B cell (primary cell): ENCODE data around the gene UBR4. TPM values are rescaled to one million over a fixed set of nuclear protein-coding genes. Genes with fewer than 3 reads are reported as not detected.

Experiments
- ATAC-seq: fragments of 200-7000 bp; cut with Tn5 transposase; one replicate; pipeline ENCODE4 v1.10.0; 2021; ENCODE audit warnings: low read depth, mild to moderate bottlenecking, moderate number of reproducible peaks, moderate library complexity
- CTCF ChIA-PET: fragments of 350-600 bp; sonication (Branson Sonifier 250); formaldehyde crosslinking; loops from one replicate; lab custom pipeline; 2021; ENCODE audit warnings: antibody characterized with exemption, inconsistent platforms; lab: Charles Lee
- POLR2A ChIA-PET: fragments of 350-600 bp; sonication (Branson Sonifier 250); formaldehyde crosslinking; loops from one replicate; lab custom pipeline; 2021; ENCODE audit warnings: antibody characterized with exemption; lab: Charles Lee
- DNase-seq: peaks from one replicate; pipeline ENCODE4 v3.0.0; 2013
- H2AFZ ChIP-seq: 2 replicates; pipeline ENCODE4 v1.6.1; 2012; ENCODE audit warnings: mild to moderate bottlenecking, low read depth, low read length; ENCODE audit not compliant: insufficient read depth, poor library complexity, severe bottlenecking
- H3K27ac ChIP-seq, 2 donors: 1 replicate in 1 of 2; 2 replicates in 1 of 2; pipeline ENCODE4 v1.5.1; 2012 to 2013; ENCODE audit warnings: low read length in 2 of 2, mild to moderate bottlenecking in 2 of 2, moderate library complexity in 1 of 2
- H3K27me3 ChIP-seq, 4 experiments: fragments of 200-600 bp in 1 of 4; sonication (generic) in 1 of 4; replicated peaks in 1 of 4; 1 replicate in 2 of 4; 2 replicates in 2 of 4; pipeline versions ENCODE4 v1.6.1 to v1.7.0; 2013 to 2016; ENCODE audit warnings: low read length in 3 of 4, mild to moderate bottlenecking in 2 of 4, mixed read lengths in 1 of 4, moderate library complexity in 1 of 4; ENCODE audit not compliant: insufficient read depth in 4 of 4, control insufficient read depth in 3 of 4; ENCODE audit errors: control extremely low read depth in 1 of 4
- H3K36me3 ChIP-seq, 2 experiments: replicated peaks in 1 of 2; 1 replicate in 1 of 2; 2 replicates in 1 of 2; pipeline versions ENCODE4 v1.6.1 to v1.7.1; 2013; ENCODE audit warnings: low read length in 1 of 2; ENCODE audit not compliant: insufficient read depth in 2 of 2, control insufficient read depth in 1 of 2; ENCODE audit errors: control extremely low read depth in 1 of 2, extremely low read depth in 1 of 2
- H3K4me1 ChIP-seq, 2 donors: fragments of 200-600 bp in 1 of 2; sonication (generic) in 1 of 2; 1 replicate in 1 of 2; 2 replicates in 1 of 2; pipeline versions ENCODE4 v1.5.1 to v1.6.1; 2013 to 2017; ENCODE audit warnings: low read length in 2 of 2; ENCODE audit not compliant: control insufficient read depth in 2 of 2, insufficient read depth in 2 of 2
- H3K4me2 ChIP-seq: replicated peaks from 2 replicates; pipeline ENCODE3; 2012; ENCODE audit warnings: mild to moderate bottlenecking, low read depth, low read length; ENCODE audit not compliant: poor library complexity, severe bottlenecking
- H3K4me3 ChIP-seq, 5 experiments: fragments of 200-600 bp in 1 of 5; sonication (generic) in 1 of 5; 1 replicate in 3 of 5; 2 replicates in 2 of 5; pipeline versions ENCODE4 v1.5.1 to v1.7.0; 2011 to 2016; ENCODE audit warnings: low read length in 4 of 5, mild to moderate bottlenecking in 4 of 5, low read depth in 2 of 5, control low read depth in 1 of 5, moderate library complexity in 1 of 5; ENCODE audit not compliant: insufficient read depth in 1 of 5; ENCODE audit errors: control extremely low read depth in 1 of 5, extremely low read depth in 1 of 5
- H3K79me2 ChIP-seq: fragments of 200-600 bp; sonication (generic); one replicate; pipeline ENCODE4 v1.6.0; 2016; ENCODE audit warnings: low read length; ENCODE audit not compliant: control insufficient read depth, insufficient read depth
- H3K9ac ChIP-seq: fragments of 200-600 bp; sonication (generic); 2 replicates; pipeline ENCODE4 v1.6.1; 2017; ENCODE audit warnings: mild to moderate bottlenecking, low read length, moderate library complexity
- H3K9me3 ChIP-seq, 3 donors: one replicate each; pipeline versions ENCODE4 v1.6.1 to v1.7.1; 2013; ENCODE audit warnings: low read length in 2 of 3; ENCODE audit not compliant: control insufficient read depth in 2 of 3, insufficient read depth in 1 of 3; ENCODE audit errors: control extremely low read depth in 1 of 3
- H4K20me1 ChIP-seq: 2 replicates; pipeline ENCODE4 v1.6.0; 2012; ENCODE audit warnings: mild to moderate bottlenecking, low read length; ENCODE audit not compliant: insufficient read depth, control insufficient read depth, poor library complexity, severe bottlenecking
- H3K27ac Mint-ChIP-seq: one replicate; pipeline ENCODE4 v1.8.0; 2021; ENCODE audit warnings: mixed read lengths
- H3K27me3 Mint-ChIP-seq: one replicate; pipeline ENCODE4 v1.8.0; 2021; ENCODE audit warnings: mixed read lengths
- H3K4me1 Mint-ChIP-seq: one replicate; pipeline ENCODE4 v1.8.0; 2021; ENCODE audit warnings: mixed read lengths
- H3K4me3 Mint-ChIP-seq: one replicate; pipeline ENCODE4 v1.8.0; 2021; ENCODE audit warnings: mixed read lengths
- H3K9me3 Mint-ChIP-seq: one replicate; pipeline ENCODE4 v1.8.0; 2022; ENCODE audit warnings: mixed read lengths; ENCODE audit not compliant: insufficient read depth
- EZH2 ChIP-seq: IDR thresholded peaks from 2 replicates; pipeline ENCODE4 v1.6.1; 2012; ENCODE audit warnings: borderline replicate concordance, low read depth, mild to moderate bottlenecking, moderate library complexity, low read length; ENCODE audit not compliant: insufficient read depth, poor library complexity, severe bottlenecking
- WGBS: methylation state at CpG from one replicate; pipeline ENCODE4 v1.1.5; 2013; ENCODE audit warnings: missing lambda C conversion rate; ENCODE audit not compliant: insufficient coverage; 5-methylcytosine and 5-hydroxymethylcytosine counted together
- intact Hi-C: fragments of 100-400 bp; cut with micrococcal nuclease; formaldehyde crosslinking; loops from one replicate; pipeline ENCODE4 v1.10.0; 2022
- polyA plus RNA-seq: library from polyadenylated mRNA; depleted of rRNA; stranded (reverse); fragments of >200 nt; gene quantifications from 2 replicates; pipeline ENCODE4 v1.2.3, GENCODE V29; 2012
- total RNA-seq, 2 donors: library from RNA; stranded (reverse); fragments of 120-200 nt in 1 of 2; gene quantifications; 1 replicate in 1 of 2; 2 replicates in 1 of 2; pipeline versions ENCODE4 v1.2.3 to v1.2.4, GENCODE V29; 2013 to 2022
- TF ChIP-seq, protein P1 (sequence below): fragments of 200-600 bp; IDR thresholded peaks from one replicate; pipeline ENCODE4 v1.8.0; 2022; ENCODE audit warnings: antibody characterized with exemption, mild to moderate bottlenecking

Gene UBR4
- total and polyA plus RNA-seq, 2 donors (not counting 1 experiment from before 2014, with no cell fraction given), result 90.0 to 190 TPM

DNA sequence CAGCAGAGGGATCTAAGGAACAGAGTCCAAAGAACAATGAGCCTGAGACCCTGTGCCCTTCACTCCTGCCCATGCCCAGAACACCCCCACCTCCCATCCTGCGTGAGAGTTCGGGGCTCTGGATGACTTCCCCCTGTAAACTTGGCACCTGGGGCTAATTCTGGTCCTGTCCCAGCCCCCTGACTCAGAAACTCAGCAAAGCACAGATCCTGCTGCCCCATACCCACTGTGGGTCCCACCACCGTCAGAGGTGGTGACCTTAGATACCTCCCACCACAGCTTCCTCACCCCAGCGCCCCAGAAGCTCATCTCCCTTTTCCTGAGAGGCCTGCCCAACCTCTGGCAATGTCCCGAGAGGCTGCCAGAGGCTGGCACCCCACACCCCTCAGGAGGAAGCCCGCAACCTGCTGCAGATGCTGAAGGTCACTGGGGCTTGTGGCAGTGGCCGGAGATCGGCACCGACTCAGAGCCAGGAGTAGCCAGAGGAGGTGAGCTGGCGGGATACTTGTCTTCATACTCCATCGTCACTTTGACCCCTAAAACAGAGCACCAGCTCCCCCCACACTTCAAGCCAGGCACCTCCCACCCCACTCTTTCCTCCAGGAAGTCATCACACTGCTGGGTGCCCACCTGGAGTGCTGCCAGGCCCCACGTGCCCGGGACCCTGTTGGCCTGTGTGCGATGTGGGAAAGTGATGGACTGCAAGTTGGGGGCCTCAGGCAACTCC lies 142.0 kb downstream of the UBR4 start:
- 61% methylated on average over 13 of the region's 14 CpGs for WGBS
- H3K9ac ChIP-seq, result no peak overlapping the region
- Mint-ChIP-seq H3K4me3 (no peak overlapping the region), H3K4me1 (no peaks in the 10 kb centered on the region), H3K9me3 (no peaks in the 10 kb centered on the region), H3K27me3 (no peaks in the 10 kb centered on the region), H3K27ac (no peak overlapping the region)
- DNase-seq (no peak), ATAC-seq (no peak)
- H3K4me1 ChIP-seq, result no peaks in the 10 kb centered on the region
- H3K4me2 ChIP-seq, result no peak overlapping the region
- ChIA-PET POLR2A (no interaction called here), CTCF (interaction anchor here (1.2 kb wide), 1 partner anchor 155 kb away, joined by 3 read pairs; no protein-coding TSS in a partner anchor)
- H3K9me3 ChIP-seq, result peaks cover 0 to under 1% (median 0%) of the 10 kb centered on the region in 3 donors
- H3K27ac ChIP-seq, result no peak overlapping the region
- H3K4me3 ChIP-seq, result no peak overlapping the region
- H3K36me3 ChIP-seq, result peaks cover 2 to 3% of the 10 kb centered on the region in 2 experiments
- no peaks in the 10 kb centered on the region for H4K20me1 ChIP-seq
- no peaks in the 10 kb centered on the region for H3K27me3 ChIP-seq
- no peak for TF ChIP-seq EZH2
- TF ChIP-seq, protein P1, sequence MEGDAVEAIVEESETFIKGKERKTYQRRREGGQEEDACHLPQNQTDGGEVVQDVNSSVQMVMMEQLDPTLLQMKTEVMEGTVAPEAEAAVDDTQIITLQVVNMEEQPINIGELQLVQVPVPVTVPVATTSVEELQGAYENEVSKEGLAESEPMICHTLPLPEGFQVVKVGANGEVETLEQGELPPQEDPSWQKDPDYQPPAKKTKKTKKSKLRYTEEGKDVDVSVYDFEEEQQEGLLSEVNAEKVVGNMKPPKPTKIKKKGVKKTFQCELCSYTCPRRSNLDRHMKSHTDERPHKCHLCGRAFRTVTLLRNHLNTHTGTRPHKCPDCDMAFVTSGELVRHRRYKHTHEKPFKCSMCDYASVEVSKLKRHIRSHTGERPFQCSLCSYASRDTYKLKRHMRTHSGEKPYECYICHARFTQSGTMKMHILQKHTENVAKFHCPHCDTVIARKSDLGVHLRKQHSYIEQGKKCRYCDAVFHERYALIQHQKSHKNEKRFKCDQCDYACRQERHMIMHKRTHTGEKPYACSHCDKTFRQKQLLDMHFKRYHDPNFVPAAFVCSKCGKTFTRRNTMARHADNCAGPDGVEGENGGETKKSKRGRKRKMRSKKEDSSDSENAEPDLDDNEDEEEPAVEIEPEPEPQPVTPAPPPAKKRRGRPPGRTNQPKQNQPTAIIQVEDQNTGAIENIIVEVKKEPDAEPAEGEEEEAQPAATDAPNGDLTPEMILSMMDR, result no peak
- H2AFZ ChIP-seq, result no peak overlapping the region
- intact Hi-C loops, result no loop called here
- no peaks in the 10 kb centered on the region for H3K79me2 ChIP-seq

DNA sequence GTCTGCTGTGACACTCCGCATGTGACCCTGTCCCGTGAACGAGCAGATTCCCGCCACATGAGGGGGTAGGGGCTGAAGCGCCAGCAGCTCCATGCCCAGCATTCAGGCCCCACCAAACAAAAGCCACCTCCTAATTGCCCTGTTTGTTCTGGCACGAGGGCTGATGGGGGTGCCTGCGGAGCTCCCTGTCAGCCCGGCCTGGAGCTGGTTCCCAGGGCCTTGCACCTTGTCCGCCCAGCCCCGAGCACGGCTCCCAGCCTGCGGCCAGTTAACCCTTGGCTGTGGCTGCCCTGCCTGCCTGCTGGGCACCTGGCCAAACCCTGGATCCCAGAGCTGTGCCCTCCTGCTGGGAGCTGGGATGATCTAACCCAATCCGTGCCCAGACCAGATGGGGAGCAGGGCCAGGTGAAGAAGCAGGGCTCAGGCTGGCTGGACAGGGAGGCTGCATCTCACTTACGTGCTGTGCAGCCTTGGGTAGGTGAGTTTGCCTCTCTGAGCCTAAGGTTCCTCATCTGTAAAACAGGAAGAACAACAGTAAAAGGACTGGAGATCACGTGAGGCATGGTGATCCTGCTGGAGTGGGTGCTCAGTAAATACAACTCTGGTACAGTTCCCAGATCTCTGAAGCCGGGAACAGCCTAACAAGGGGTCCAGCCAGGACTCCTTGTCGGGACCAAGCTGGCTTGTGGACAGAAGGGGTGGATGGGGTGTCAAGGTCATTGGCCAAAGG lies 142.7 kb downstream of the UBR4 start:
- H3K9me3 Mint-ChIP-seq, result no peaks in the 10 kb centered on the region
- H2AFZ ChIP-seq, result no peak overlapping the region
- no peak overlapping the region for H3K4me3 Mint-ChIP-seq
- H3K36me3 ChIP-seq, result no peaks in the 10 kb centered on the region
- H3K9ac ChIP-seq, result no peak overlapping the region
- 75% methylated on average over 17 of the region's 17 CpGs for WGBS
- DNase-seq (no peak), ATAC-seq (no peak)
- TF ChIP-seq, protein P1, result no peak
- no peak for TF ChIP-seq EZH2
- ChIA-PET CTCF (interaction anchor here (1.2 kb wide), 1 partner anchor 154 kb away, joined by 3 read pairs; no protein-coding TSS in a partner anchor), POLR2A (no interaction called here)
- H3K4me1 Mint-ChIP-seq, result no peaks in the 10 kb centered on the region
- H3K27ac Mint-ChIP-seq, result no peak overlapping the region
- H3K27me3 Mint-ChIP-seq, result no peaks in the 10 kb centered on the region
- no peak overlapping the region for H3K27ac ChIP-seq
- no peaks in the 10 kb centered on the region for H3K27me3 ChIP-seq
- no peaks in the 10 kb centered on the region for H4K20me1 ChIP-seq
- H3K4me1 ChIP-seq, result no peaks in the 10 kb centered on the region
- intact Hi-C loops, result no loop called here
- no peaks in the 10 kb centered on the region for H3K79me2 ChIP-seq
- no peak overlapping the region for H3K4me2 ChIP-seq
- H3K4me3 ChIP-seq, result no peak overlapping the region
- H3K9me3 ChIP-seq, result peaks cover 0 to 8% (median 0%) of the 10 kb centered on the region in 3 donors
